GM12878 (cell line): ENCODE results near the gene HOTAIR. TPM values are rescaled to one million over a fixed set of nuclear protein-coding genes. Genes with fewer than 3 reads are reported as not detected.

ENCODE experiments used
- ATAC-seq: fragments of 200-7000 bp; cut with Tn5 transposase; 3 replicates; pipeline ENCODE4 v1.9.1; 2020; ENCODE audit warnings: mild to moderate bottlenecking, moderate library complexity
- BruUV-seq: library from RNA; stranded (reverse); fragments of 400-500 nt; replicated peaks from 2 replicates; lab custom pipeline; 2021; lab: Mats Ljungman, UMichigan
- CTCF ChIA-PET: fragments of 300-600 bp; sonication (Branson Sonifier 250); formaldehyde crosslinking; extraction: SDS; loops from one replicate; lab custom pipeline; 2021; ENCODE audit warnings: inconsistent platforms; lab: Yijun Ruan, JAX
- POLR2A ChIA-PET: fragments of 350-600 bp; formaldehyde crosslinking; extraction: SDS; loops from one replicate; lab custom pipeline; 2021; ENCODE audit warnings: inconsistent platforms; lab: Charles Lee
- RAD21 ChIA-PET: fragments of 300-600 bp; sonication (Branson Sonifier 250); formaldehyde crosslinking; loops from one replicate; lab custom pipeline; 2023; ENCODE audit warnings: antibody characterized with exemption; ENCODE audit not compliant: unreplicated experiment; lab: Charles Lee
- SMC1A ChIA-PET: fragments of 300-600 bp; sonication (Branson Sonifier 250); formaldehyde crosslinking; loops from one replicate; lab custom pipeline; 2023; ENCODE audit not compliant: unreplicated experiment, uncharacterized antibody; lab: Charles Lee
- DNase-seq: peaks from one replicate; pipeline ENCODE4 v3.0.0-alpha.2; 2011; ENCODE audit warnings: low read depth, low spot score
- FAIRE-seq: peaks from 3 replicates; lab custom pipeline; 2011; peaks lifted over from hg19 to GRCh38; lab: Jason Lieb, UNC
- H2AFZ ChIP-seq: 2 replicates; pipeline ENCODE4 v1.6.0; 2011; ENCODE audit warnings: low read depth, low read length, control low read depth; ENCODE audit not compliant: control insufficient read depth
- H3K27ac ChIP-seq: 2 replicates; pipeline ENCODE4 v1.5.1; 2011; ENCODE audit warnings: control low read depth; ENCODE audit not compliant: control insufficient read depth, insufficient read depth
- H3K27me3 ChIP-seq, 2 experiments: replicated peaks in 1 of 2; 2 replicates each; pipeline versions ENCODE4 v1.6.0 to v1.6.1; 2011; ENCODE audit warnings: low read length in 1 of 2; ENCODE audit not compliant: control insufficient read depth in 2 of 2, insufficient read depth in 2 of 2
- H3K36me3 ChIP-seq, 2 experiments: 2 replicates each; pipeline ENCODE4 v1.5.1; 2011; ENCODE audit warnings: low read length in 1 of 2; ENCODE audit not compliant: control insufficient read depth in 2 of 2, insufficient read depth in 2 of 2
- H3K4me1 ChIP-seq: 2 replicates; pipeline ENCODE4 v1.6.1; 2011; ENCODE audit warnings: mild to moderate bottlenecking, low read length, moderate library complexity, mixed read lengths; ENCODE audit not compliant: control insufficient read depth, insufficient read depth
- H3K4me2 ChIP-seq: 2 replicates; pipeline ENCODE4 v1.6.0; 2011; ENCODE audit warnings: control low read depth; ENCODE audit not compliant: control insufficient read depth, insufficient read depth
- H3K4me3 ChIP-seq: fragments of 200-600 bp; sonication (generic); 2 replicates; pipeline ENCODE4 v1.5.1; 2016
- H3K79me2 ChIP-seq: 2 replicates; pipeline ENCODE4 v1.6.0; 2011; ENCODE audit warnings: low read length; ENCODE audit not compliant: control insufficient read depth, insufficient read depth
- H3K9ac ChIP-seq: 2 replicates; pipeline ENCODE4 v1.8.0; 2011; ENCODE audit warnings: low read length, control low read depth, mixed read lengths; ENCODE audit not compliant: control insufficient read depth, insufficient read depth
- H3K9me3 ChIP-seq: replicated peaks from 3 replicates; pipeline ENCODE4 v1.5.1; 2011; ENCODE audit warnings: mild to moderate bottlenecking, low read length; ENCODE audit not compliant: control insufficient read depth, insufficient read depth
- H4K20me1 ChIP-seq: 2 replicates; pipeline ENCODE4 v1.6.0; 2011; ENCODE audit not compliant: control insufficient read depth, insufficient read depth
- BACH1 ChIP-seq: fragments of 450-650 bp; IDR thresholded peaks from 2 replicates; pipeline ENCODE4 v1.6.1; 2017; ENCODE audit warnings: mild to moderate bottlenecking, borderline replicate concordance
- BRCA1 ChIP-seq: IDR thresholded peaks from 2 replicates; pipeline ENCODE4 v1.6.1; 2011; ENCODE audit warnings: low read depth, low read length, improper control_type of control experiment
- CHD2 ChIP-seq: IDR thresholded peaks from 2 replicates; pipeline ENCODE4 v1.6.1; 2011; ENCODE audit warnings: low read depth, low read length, improper control_type of control experiment, borderline replicate concordance
- CHD4 ChIP-seq: fragments of 200-600 bp; sonication (generic); IDR thresholded peaks from 2 replicates; pipeline ENCODE4 v1.6.1; 2016; ENCODE audit warnings: mild to moderate bottlenecking
- ESRRA ChIP-seq: IDR thresholded peaks from 2 replicates; pipeline ENCODE4 v1.6.1; 2012; ENCODE audit warnings: mild to moderate bottlenecking, low read length, improper control_type of control experiment
- ETV6 ChIP-seq, 2 experiments: fragments of 450-650 bp in 1 of 2; IDR thresholded peaks in 1 of 2; conservative IDR thresholded peaks in 1 of 2; 2 replicates each; pipeline ENCODE4 v1.6.1; 2014; ENCODE audit warnings: antibody characterized with exemption in 1 of 2, borderline replicate concordance in 1 of 2, low read depth in 1 of 2, mild to moderate bottlenecking in 1 of 2, moderate library complexity in 1 of 2
- IKZF2 ChIP-seq, 2 experiments: fragments of 450-650 bp; IDR thresholded peaks; 2 replicates each; pipeline ENCODE4 v1.6.1; 2017; ENCODE audit warnings: mild to moderate bottlenecking in 2 of 2, moderate library complexity in 2 of 2
- IRF4 ChIP-seq: IDR thresholded peaks from 2 replicates; pipeline ENCODE4 v1.6.1; 2011; ENCODE audit warnings: low read depth, low read length
- IRF5 ChIP-seq: fragments of 450-650 bp; IDR thresholded peaks from 2 replicates; pipeline ENCODE4 v1.6.1; 2017; ENCODE audit warnings: borderline replicate concordance
- MYB ChIP-seq: fragments of 150-350 bp; IDR thresholded peaks from 2 replicates; pipeline ENCODE4 v1.6.1; 2014; ENCODE audit warnings: mild to moderate bottlenecking, low read depth, low read length, borderline replicate concordance
- NFXL1 ChIP-seq: fragments of 450-650 bp; IDR thresholded peaks from 2 replicates; pipeline ENCODE4 v1.6.1; 2017; ENCODE audit warnings: antibody characterized with exemption, mild to moderate bottlenecking, borderline replicate concordance
- PAX5 ChIP-seq: IDR thresholded peaks from 2 replicates; pipeline ENCODE4 v1.6.1; 2011; ENCODE audit warnings: low read depth, low read length, borderline replicate concordance
- TBL1XR1 ChIP-seq: IDR thresholded peaks from 2 replicates; pipeline ENCODE4 v1.6.1; 2012; ENCODE audit warnings: low read depth, low read length, improper control_type of control experiment
- ZNF24 ChIP-seq: fragments of 450-650 bp; IDR thresholded peaks from 2 replicates; pipeline ENCODE4 v1.6.1; 2017; ENCODE audit warnings: antibody characterized with exemption, mild to moderate bottlenecking
- WGBS: methylation state at CpG from one replicate; pipeline ENCODE4 v1.1.6; 2016; ENCODE audit warnings: low lambda C conversion rate; ENCODE audit not compliant: insufficient replicate concordance, insufficient coverage; ENCODE audit errors: missing lambda C conversion rate; 5-methylcytosine and 5-hydroxymethylcytosine counted together
- in situ Hi-C: fragments of 300-500 bp; cut with MboI; formaldehyde crosslinking; loops from 9 replicates; pipeline ENCODE4 v1.14.3; 2018; ENCODE audit warnings: mixed read lengths
- intact Hi-C: fragments of 100-400 bp; cut with micrococcal nuclease; formaldehyde crosslinking; loops from one replicate; pipeline ENCODE4 v1.14.2; 2022; ENCODE audit not compliant: unreplicated experiment
- polyA plus RNA-seq, 11 experiments: library from polyadenylated mRNA; depleted of rRNA in 4 of 11; unstranded in 6 of 11; stranded (reverse) in 5 of 11; fragments of >200 nt; fragmentation: Nextera tagmentation in 4 of 11; fragmentation: Illumina TruSeq in 1 of 11; extraction: Ambion mirVana in 4 of 11; extraction: Trizol in 1 of 11; gene quantifications; 1 replicate in 1 of 11; 2 replicates in 10 of 11; pipeline versions ENCODE4 v1.2.1 to v1.2.3, GENCODE V29; 2011 to 2016; ENCODE audit warnings: inconsistent platforms in 2 of 11, missing spikeins in 2 of 11, low read depth in 1 of 11
- total RNA-seq, 4 experiments: library from RNA; depleted of rRNA in 3 of 4; stranded (reverse); fragments of >200 nt in 3 of 4; fragmentation: Illumina TruSeq in 1 of 4; extraction: Trizol in 1 of 4; gene quantifications; 2 replicates each; pipeline versions ENCODE4 v1.2.1 to v1.2.3, GENCODE V29; 2013 to 2021
- TF ChIP-seq, protein P1 (sequence below): fragments of 450-650 bp; IDR thresholded peaks from 2 replicates; pipeline ENCODE4 v1.6.1; 2017; ENCODE audit warnings: mild to moderate bottlenecking, low read depth, inconsistent platforms; ENCODE audit not compliant: poor library complexity, severe bottlenecking
- TF ChIP-seq, protein P2 (sequence below): IDR thresholded peaks from 2 replicates; pipeline ENCODE4 v1.6.1; 2011; ENCODE audit warnings: borderline replicate concordance, low read depth, mild to moderate bottlenecking, moderate library complexity, low read length; ENCODE audit not compliant: insufficient read depth, poor library complexity, severe bottlenecking

HOTAIR gene
- total and polyA plus RNA-seq, 10 of the 15 experiments (the other 5 are each of a cell fraction or from before 2014, with no cell fraction given): not detected

GRCh38 chr12:53955776-53956250 lies 18.9 kb downstream of the HOTAIR start:
- H3K36me3 ChIP-seq: no peaks in the 10 kb centered on the region
- no peak overlapping the region for H3K27ac ChIP-seq
- no peaks in the 10 kb centered on the region for H4K20me1 ChIP-seq
- peaks cover 45 to 63% of the 10 kb centered on the region in 2 experiments for H3K27me3 ChIP-seq
- no peak for ATAC-seq
- H3K79me2 ChIP-seq: no peaks in the 10 kb centered on the region
- FAIRE-seq: no peak
- CTCF ChIA-PET: no interaction called here
- no peak overlapping the region for H3K4me3 ChIP-seq
- BruUV-seq: no TSS peak
- no peak for TF ChIP-seq TBL1XR1
- TF ChIP-seq ESRRA: no peak
- TF ChIP-seq BACH1: no peak
- no peak for TF ChIP-seq BRCA1
- no peak for TF ChIP-seq ZNF24
- TF ChIP-seq, protein P1, sequence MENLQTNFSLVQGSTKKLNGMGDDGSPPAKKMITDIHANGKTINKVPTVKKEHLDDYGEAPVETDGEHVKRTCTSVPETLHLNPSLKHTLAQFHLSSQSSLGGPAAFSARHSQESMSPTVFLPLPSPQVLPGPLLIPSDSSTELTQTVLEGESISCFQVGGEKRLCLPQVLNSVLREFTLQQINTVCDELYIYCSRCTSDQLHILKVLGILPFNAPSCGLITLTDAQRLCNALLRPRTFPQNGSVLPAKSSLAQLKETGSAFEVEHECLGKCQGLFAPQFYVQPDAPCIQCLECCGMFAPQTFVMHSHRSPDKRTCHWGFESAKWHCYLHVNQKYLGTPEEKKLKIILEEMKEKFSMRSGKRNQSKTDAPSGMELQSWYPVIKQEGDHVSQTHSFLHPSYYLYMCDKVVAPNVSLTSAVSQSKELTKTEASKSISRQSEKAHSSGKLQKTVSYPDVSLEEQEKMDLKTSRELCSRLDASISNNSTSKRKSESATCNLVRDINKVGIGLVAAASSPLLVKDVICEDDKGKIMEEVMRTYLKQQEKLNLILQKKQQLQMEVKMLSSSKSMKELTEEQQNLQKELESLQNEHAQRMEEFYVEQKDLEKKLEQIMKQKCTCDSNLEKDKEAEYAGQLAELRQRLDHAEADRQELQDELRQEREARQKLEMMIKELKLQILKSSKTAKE: no peak
- TF ChIP-seq, protein P2, sequence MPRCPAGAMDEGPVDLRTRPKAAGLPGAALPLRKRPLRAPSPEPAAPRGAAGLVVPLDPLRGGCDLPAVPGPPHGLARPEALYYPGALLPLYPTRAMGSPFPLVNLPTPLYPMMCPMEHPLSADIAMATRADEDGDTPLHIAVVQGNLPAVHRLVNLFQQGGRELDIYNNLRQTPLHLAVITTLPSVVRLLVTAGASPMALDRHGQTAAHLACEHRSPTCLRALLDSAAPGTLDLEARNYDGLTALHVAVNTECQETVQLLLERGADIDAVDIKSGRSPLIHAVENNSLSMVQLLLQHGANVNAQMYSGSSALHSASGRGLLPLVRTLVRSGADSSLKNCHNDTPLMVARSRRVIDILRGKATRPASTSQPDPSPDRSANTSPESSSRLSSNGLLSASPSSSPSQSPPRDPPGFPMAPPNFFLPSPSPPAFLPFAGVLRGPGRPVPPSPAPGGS: no peak
- TF ChIP-seq ETV6 (conservative IDR thresholded peaks at IDR 0.05 in 1 of 2, IDR thresholded peaks at IDR 0.05 in 1 of 2; ENCODE audit: borderline replicate concordance in 1 of 2, low read depth in 1 of 2): no peak
- no peak for TF ChIP-seq CHD2
- TF ChIP-seq MYB: no peak
- no peak for TF ChIP-seq IRF4
- no peak for TF ChIP-seq IRF5
- TF ChIP-seq CHD4: no peak
- TF ChIP-seq NFXL1: no peak
- TF ChIP-seq IKZF2 (IDR thresholded peaks at IDR 0.05): no peak
- TF ChIP-seq PAX5: no peak
- RAD21 ChIA-PET: no interaction called here
- no peak overlapping the region for H3K4me2 ChIP-seq
- no peak overlapping the region for H3K9ac ChIP-seq
- no peak overlapping the region for H2AFZ ChIP-seq
- in situ Hi-C loops (no loop called here), intact Hi-C loops (no loop called here)
- no peaks in the 10 kb centered on the region for H3K4me1 ChIP-seq
- H3K9me3 ChIP-seq: no peaks in the 10 kb centered on the region
- POLR2A ChIA-PET: no interaction called here
- 31% methylated on average over 10 of the region's 10 CpGs for WGBS
- no peak for DNase-seq
- SMC1A ChIA-PET: no interaction called here
